Mesenchymal stem cell (in vitro differentiated cells and primary cell): ENCODE results near the gene HK1.
"Not testable (repeated sequence)": the region's sequence is repeated elsewhere in the genome, so short reads cannot be mapped to it uniquely, and the experiment has no call there.

Experiments
- DNase-seq: peaks from one replicate; pipeline ENCODE4 v3.0.0-alpha.2; 2013
- H2AFZ ChIP-seq: one replicate; pipeline ENCODE4 v1.6.1; 2013; ENCODE audit warnings: low read depth, mild to moderate bottlenecking, control low read depth, inconsistent platforms, low read length, moderate library complexity
- H2AK5ac ChIP-seq: 2 replicates; pipeline ENCODE4 v1.6.1; 2013; ENCODE audit warnings: low read length, moderate library complexity, mild to moderate bottlenecking, inconsistent platforms; ENCODE audit not compliant: severe bottlenecking
- H2BK120ac ChIP-seq: one replicate; pipeline ENCODE4 v1.6.1; 2013; ENCODE audit warnings: low read depth, mild to moderate bottlenecking, inconsistent platforms, low read length, moderate library complexity
- H2BK12ac ChIP-seq, 2 experiments: one replicate each; pipeline ENCODE4 v1.6.1; 2013; ENCODE audit warnings: inconsistent platforms in 2 of 2, low read length in 2 of 2, mild to moderate bottlenecking in 2 of 2, moderate library complexity in 2 of 2, control low read depth in 1 of 2
- H2BK15ac ChIP-seq: one replicate; pipeline ENCODE4 v1.6.1; 2013; ENCODE audit warnings: mild to moderate bottlenecking, low read depth, inconsistent platforms; ENCODE audit not compliant: poor library complexity, severe bottlenecking
- H2BK5ac ChIP-seq: 2 replicates; pipeline ENCODE4 v1.6.1; 2013; ENCODE audit warnings: low read depth, mild to moderate bottlenecking, low read length, control low read depth, inconsistent platforms; ENCODE audit not compliant: poor library complexity, severe bottlenecking
- H3K14ac ChIP-seq, 2 experiments: one replicate each; pipeline ENCODE4 v1.6.1; 2013; ENCODE audit warnings: inconsistent platforms in 2 of 2, low read length in 2 of 2, control low read depth in 1 of 2, mild to moderate bottlenecking in 1 of 2, moderate library complexity in 1 of 2
- H3K18ac ChIP-seq, 2 experiments: one replicate each; pipeline ENCODE4 v1.6.1; 2013; ENCODE audit warnings: inconsistent platforms in 2 of 2, low read length in 2 of 2, control low read depth in 1 of 2, low read depth in 1 of 2, mild to moderate bottlenecking in 1 of 2
- H3K23ac ChIP-seq, 2 experiments: one replicate each; pipeline ENCODE4 v1.6.1; 2013; ENCODE audit warnings: inconsistent platforms in 2 of 2, low read length in 2 of 2, mild to moderate bottlenecking in 2 of 2, moderate library complexity in 2 of 2, control low read depth in 1 of 2
- H3K27ac ChIP-seq: 2 replicates; pipeline ENCODE4 v1.5.1; 2013; ENCODE audit warnings: mild to moderate bottlenecking, moderate library complexity, low read length, control low read depth, inconsistent platforms; ENCODE audit not compliant: poor library complexity, severe bottlenecking
- H3K27me3 ChIP-seq, 2 experiments: 2 replicates each; pipeline versions ENCODE4 v1.6.1 to v1.7.0; 2013; ENCODE audit warnings: low read length in 2 of 2, mild to moderate bottlenecking in 2 of 2, moderate library complexity in 2 of 2, control low read depth in 1 of 2, inconsistent platforms in 1 of 2; ENCODE audit not compliant: control insufficient read depth in 1 of 2, insufficient read depth in 1 of 2
- H3K36me3 ChIP-seq, 2 experiments: 2 replicates each; pipeline versions ENCODE4 v1.6.1 to v1.7.0; 2013; ENCODE audit warnings: low read length in 2 of 2, control low read depth in 1 of 2, inconsistent platforms in 1 of 2, low read depth in 1 of 2, mild to moderate bottlenecking in 1 of 2; ENCODE audit not compliant: insufficient read depth in 2 of 2, control insufficient read depth in 1 of 2
- H3K4ac ChIP-seq, 2 experiments: one replicate each; pipeline ENCODE4 v1.6.1; 2013; ENCODE audit warnings: inconsistent platforms in 2 of 2, low read length in 2 of 2, mild to moderate bottlenecking in 2 of 2, moderate library complexity in 2 of 2, control low read depth in 1 of 2, low read depth in 1 of 2
- H3K4me1 ChIP-seq: 2 replicates; pipeline ENCODE4 v1.6.1; 2013; ENCODE audit warnings: low read depth, low read length, control low read depth; ENCODE audit not compliant: control insufficient read depth, insufficient read depth
- H3K4me2 ChIP-seq: 2 replicates; pipeline ENCODE4 v1.6.1; 2013; ENCODE audit warnings: low read length, mild to moderate bottlenecking, inconsistent platforms; ENCODE audit not compliant: poor library complexity, severe bottlenecking
- H3K4me3 ChIP-seq, 2 experiments: 2 replicates each; pipeline versions ENCODE4 v1.5.1 to v1.7.0; 2013; ENCODE audit warnings: low read length in 2 of 2, mild to moderate bottlenecking in 2 of 2, control low read depth in 1 of 2, low read depth in 1 of 2; ENCODE audit not compliant: insufficient read depth in 1 of 2
- H3K79me1 ChIP-seq: replicated peaks from 2 replicates; pipeline ENCODE4 v1.6.1; 2013; ENCODE audit warnings: mild to moderate bottlenecking, control low read depth, low read length, inconsistent platforms; ENCODE audit not compliant: poor library complexity, severe bottlenecking
- H3K9ac ChIP-seq: 2 replicates; pipeline ENCODE4 v1.7.0; 2013; ENCODE audit warnings: mild to moderate bottlenecking, low read length, moderate library complexity
- H3K9me3 ChIP-seq: 2 replicates; pipeline ENCODE4 v1.7.0; 2013; ENCODE audit warnings: mild to moderate bottlenecking, low read length; ENCODE audit not compliant: control insufficient read depth
- H4K8ac ChIP-seq: one replicate; pipeline ENCODE4 v1.6.1; 2013; ENCODE audit warnings: inconsistent platforms, mild to moderate bottlenecking, low read length, moderate library complexity
- H4K91ac ChIP-seq: one replicate; pipeline ENCODE4 v1.6.1; 2013; ENCODE audit warnings: mild to moderate bottlenecking, low read length, inconsistent platforms
- WGBS: methylation state at CpG from one replicate; pipeline ENCODE4 v1.1.7; 2013; ENCODE audit warnings: mixed read lengths; 5-methylcytosine and 5-hydroxymethylcytosine counted together

HK1 gene

DNA sequence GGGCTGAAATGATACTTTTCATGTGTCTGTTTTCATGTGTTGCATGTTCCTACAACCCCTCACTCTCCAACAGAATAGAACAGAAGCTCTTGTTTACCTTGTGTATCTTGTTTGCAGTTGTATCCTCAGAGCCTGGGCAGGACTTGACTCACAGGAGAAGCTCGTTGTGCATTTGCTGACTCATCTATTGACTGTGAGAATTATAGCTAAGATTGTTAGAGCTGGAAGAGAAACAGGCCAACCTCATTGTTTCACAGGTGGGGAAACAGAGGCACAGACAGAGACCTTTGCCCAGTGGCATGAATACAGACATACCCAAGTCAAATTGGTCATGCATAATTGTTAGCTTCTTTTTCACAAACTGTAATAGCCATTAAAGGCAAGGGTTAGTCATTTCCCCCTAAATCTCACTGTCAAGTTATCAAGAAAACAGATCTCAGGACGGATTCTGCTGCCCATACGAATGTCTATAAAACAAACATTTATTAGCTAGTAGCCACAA, 168.4 kb downstream of the HK1 start:
- Histone ChIP-seq H2AK5ac (no peak overlapping the region), H2AFZ (no peak overlapping the region), H3K27me3 (peaks cover 0 to 7% of the 10 kb centered on the region in 2 experiments), H2BK15ac (no peak overlapping the region), H4K91ac (no peak overlapping the region), H3K4me3 (no peak overlapping the region), H3K36me3 (no peaks in the 10 kb centered on the region), H2BK12ac (peak overlapping the region in 1 of 2 experiments; percentile 4), H3K14ac (no peak overlapping the region), H3K4me1 (peaks cover 7% of the 10 kb centered on the region), H2BK5ac (no peak overlapping the region), H3K4ac (no peak overlapping the region), H4K8ac (no peak overlapping the region), H3K9ac (no peak overlapping the region), H3K27ac (peak overlapping the region; percentile 43), H3K18ac (peak overlapping the region; percentile 23 to 37), H3K4me2 (no peak overlapping the region), H3K79me1 (peaks cover 2% of the 10 kb centered on the region), H3K9me3 (no peaks in the 10 kb centered on the region), H2BK120ac (no peak overlapping the region), H3K23ac (no peak overlapping the region)
- DNase-seq = peak; percentile 91
- 0% methylated on average over 3 of the region's 3 CpGs for WGBS

DNA sequence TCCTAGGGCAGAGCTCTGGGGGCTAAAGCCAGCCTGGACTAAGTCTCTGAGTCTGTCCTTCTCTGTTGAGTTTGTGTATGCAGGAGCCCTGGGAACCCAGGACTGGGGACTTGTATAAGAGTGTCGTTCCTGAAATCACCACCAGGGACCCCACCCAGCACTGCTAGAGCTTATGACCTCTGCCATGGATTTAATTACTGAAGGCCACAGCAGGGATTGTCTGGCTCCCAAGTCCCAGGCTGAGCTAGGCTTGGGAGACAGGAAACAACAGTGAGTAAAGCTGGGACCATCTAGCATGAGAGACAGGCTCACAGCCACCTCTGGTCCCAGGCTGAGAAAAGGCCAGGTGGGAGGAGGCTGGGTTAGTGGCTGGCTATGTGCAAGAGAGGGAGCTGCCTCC, 171.5 kb downstream of the HK1 start:
- Histone ChIP-seq H2BK5ac (no peak overlapping the region), H3K23ac (no peak overlapping the region), H4K91ac (no peak overlapping the region), H2BK120ac (peak overlapping the region; percentile 54), H3K4ac (peak overlapping the region; percentile 19 to 57), H3K27me3 (peaks cover 0 to 27% of the 10 kb centered on the region in 2 experiments), H3K4me2 (no peak overlapping the region), H3K36me3 (no peaks in the 10 kb centered on the region), H3K27ac (no peak overlapping the region), H2AFZ (no peak overlapping the region), H3K9ac (no peak overlapping the region), H3K4me3 (no peak overlapping the region), H3K18ac (no peak overlapping the region), H4K8ac (no peak overlapping the region), H2BK12ac (peak overlapping the region; percentile 38 to 73), H3K9me3 (no peaks in the 10 kb centered on the region), H3K4me1 (peaks cover 12% of the 10 kb centered on the region), H3K79me1 (peaks cover 5% of the 10 kb centered on the region), H2AK5ac (no peak overlapping the region), H3K14ac (no peak overlapping the region), H2BK15ac (no peak overlapping the region)
- 0% methylated on average over 1 of the region's 1 CpG for WGBS
- peak; percentile 85 for DNase-seq

DNA sequence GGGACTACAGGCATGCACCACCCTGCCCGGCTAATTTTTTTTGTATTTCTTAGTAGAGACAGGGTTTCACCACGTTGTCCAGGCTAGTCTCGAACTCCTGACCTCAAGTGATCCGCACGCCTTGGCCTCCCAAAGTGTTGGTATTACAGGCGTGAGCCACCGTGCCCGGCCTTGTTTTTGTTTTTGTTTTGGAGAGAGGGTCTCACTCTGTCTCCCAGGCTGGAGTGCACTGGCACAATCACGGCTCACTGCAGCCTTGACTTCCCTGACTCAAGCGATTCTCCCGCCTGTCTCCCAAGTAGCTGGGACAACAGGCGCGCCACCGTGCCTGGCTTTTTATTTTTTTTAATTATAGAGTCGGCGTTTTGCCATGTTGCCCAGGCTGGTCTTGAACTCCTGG, 172.1 kb downstream of the HK1 start:
- H4K91ac ChIP-seq, H3K27ac ChIP-seq, H3K14ac ChIP-seq, H2BK12ac ChIP-seq, H3K79me1 ChIP-seq, H3K9ac ChIP-seq, H3K23ac ChIP-seq, H3K36me3 ChIP-seq, H4K8ac ChIP-seq, H2BK15ac ChIP-seq, H2BK5ac ChIP-seq, H3K9me3 ChIP-seq, H3K4ac ChIP-seq, H3K18ac ChIP-seq, H3K4me2 ChIP-seq, H3K4me3 ChIP-seq, DNase-seq, H2AK5ac ChIP-seq, H2BK120ac ChIP-seq, H2AFZ ChIP-seq: not testable (repeated sequence)
- 86% methylated on average over 16 of the region's 16 CpGs for WGBS
- Histone ChIP-seq H3K27me3 (peaks cover 0 to 27% of the 10 kb centered on the region in 2 experiments), H3K4me1 (peaks cover 12% of the 10 kb centered on the region)

DNA sequence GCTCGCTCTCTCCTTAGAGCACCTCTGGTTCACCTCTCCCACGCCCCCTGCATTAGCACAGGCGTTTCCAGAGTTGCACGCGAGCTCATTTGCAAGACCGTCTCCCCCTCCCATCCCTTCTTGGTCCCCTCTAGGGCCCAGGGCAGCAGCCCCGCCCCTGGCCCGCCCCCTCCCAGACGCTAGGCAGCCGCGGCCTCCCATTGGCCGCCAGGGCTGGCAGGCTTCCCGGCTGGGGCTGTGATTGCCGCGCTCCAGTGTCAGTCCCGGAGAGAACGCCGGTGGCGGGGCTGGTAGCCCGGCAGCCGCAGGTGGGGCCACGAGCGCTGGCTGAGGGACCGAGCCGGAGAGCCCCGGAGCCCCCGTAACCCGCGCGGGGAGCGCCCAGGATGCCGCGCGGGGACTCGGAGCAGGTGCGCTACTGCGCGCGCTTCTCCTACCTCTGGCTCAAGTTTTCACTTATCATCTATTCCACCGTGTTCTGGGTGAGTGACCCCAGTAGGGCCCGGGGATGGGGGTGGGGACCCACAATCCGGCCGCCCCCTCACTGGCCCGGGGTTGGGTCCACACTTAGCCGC, 173.0 kb downstream of the HK1 start, which contains the start of gene TSPAN15:
Gene TSPAN15, plus strand, starts transcription at position 257 of the 575 bp plus-strand sequence. Its CDS starts 130 bp downstream, at position 387.
- Histone ChIP-seq H3K9me3 (no peaks in the 10 kb centered on the region), H3K79me1 (peaks cover 5% of the 10 kb centered on the region), H2BK120ac (no peak within 1 kb of the TSS), H3K9ac (peak within 1 kb of the TSS; percentile 18), H2AFZ (peak within 1 kb of the TSS; percentile 98), H2BK12ac (peak within 1 kb of the TSS in 1 of 2 experiments; percentile 93), H4K8ac (peak within 1 kb of the TSS; percentile 42), H3K4me3 (peak within 1 kb of the TSS; percentile 66 to 74), H3K27ac (no peak within 1 kb of the TSS), H3K23ac (peak within 1 kb of the TSS; percentile 64 to 97), H3K4me2 (peak within 1 kb of the TSS; percentile 99), H4K91ac (peak within 1 kb of the TSS; percentile 52), H2BK5ac (no peak within 1 kb of the TSS), H3K18ac (peak within 1 kb of the TSS; percentile 60 to 80), H3K4ac (peak within 1 kb of the TSS; percentile 60 to 91), H3K36me3 (no peaks in the 10 kb centered on the region), H2AK5ac (no peak within 1 kb of the TSS), H3K27me3 (peaks cover 0 to 27% of the 10 kb centered on the region in 2 experiments), H2BK15ac (no peak within 1 kb of the TSS), H3K14ac (peak within 1 kb of the TSS in 1 of 2 experiments; percentile 95), H3K4me1 (peaks cover 11% of the 10 kb centered on the region)
- 1% methylated on average over 36 of the region's 45 CpGs for WGBS
- peak; percentile 86 for DNase-seq
